ENCODE measurements around the gene LRRC18. TPM values are rescaled to one million over a fixed set of nuclear protein-coding genes. Genes with fewer than 3 reads are reported as not detected.

LRRC18 gene
- total RNA-seq, 4 donors from 2014 or later = not detected

- Histone ChIP-seq H3K27ac (no peak overlapping the region), H3K4me1 (no peaks in the 10 kb centered on the region), H3K9me3 (peaks cover 0 to 3% (median 0%) of the 10 kb centered on the region in 4 donors), H3K27me3 (no peaks in the 10 kb centered on the region), H3K36me3 (no peaks in the 10 kb centered on the region), H3K4me3 (no peak overlapping the region)
- WGBS, 2 donors = 92% methylated on average over 7 to 12 of the region's 14 CpGs
- no peak for DNase-seq (ENCODE audit: low spot score in 2 of 2)
- TF ChIP-seq EP300 (IDR thresholded peaks at IDR 0.05) (no peak), CTCF (IDR thresholded peaks at IDR 0.05) (no peak), POLR2A (IDR thresholded peaks at IDR 0.05) (no peak)
Observed at GRCh38 chr10:48970046-48970445, 30.4 kb upstream of the LRRC18 start.

GRCh38 chr10:48968036-48968435, 28.4 kb upstream of the LRRC18 start:
- Histone ChIP-seq H3K36me3 (no peaks in the 10 kb centered on the region), H3K4me1 (no peaks in the 10 kb centered on the region), H3K4me3 (no peak overlapping the region), H3K27ac (no peak overlapping the region), H3K9me3 (peaks cover 0 to 3% (median 0%) of the 10 kb centered on the region in 4 donors), H3K27me3 (no peaks in the 10 kb centered on the region)
- 88 to 97% methylated on average over 3 of the region's 3 CpGs for WGBS, 2 donors
- TF ChIP-seq POLR2A (IDR thresholded peaks at IDR 0.05) = no peak
- no peak for TF ChIP-seq EP300 (IDR thresholded peaks at IDR 0.05)
- no peak for TF ChIP-seq CTCF (IDR thresholded peaks at IDR 0.05)
- no peak for DNase-seq (ENCODE audit: low spot score in 2 of 2)

- no peak overlapping the region for H3K4me3 ChIP-seq
- H3K27ac ChIP-seq = no peak overlapping the region
- no peaks in the 10 kb centered on the region for H3K4me1 ChIP-seq
- H3K36me3 ChIP-seq = no peaks in the 10 kb centered on the region
- no peaks in the 10 kb centered on the region for H3K27me3 ChIP-seq
- DNase-seq (ENCODE audit: low spot score in 2 of 2) = no peak
- WGBS, 2 donors = 96 to 97% methylated on average over 4 of the region's 4 CpGs
- TF ChIP-seq CTCF (IDR thresholded peaks at IDR 0.05) (no peak), POLR2A (IDR thresholded peaks at IDR 0.05) (no peak), EP300 (IDR thresholded peaks at IDR 0.05) (no peak)
- no peaks in the 10 kb centered on the region for H3K9me3 ChIP-seq
Observed at GRCh38 chr10:48965460-48965859, 25.8 kb upstream of the LRRC18 start.

GRCh38 chr10:48964038-48964437, 24.4 kb upstream of the LRRC18 start:
- no peak overlapping the region for H3K27ac ChIP-seq
- TF ChIP-seq EP300 (IDR thresholded peaks at IDR 0.05) = no peak
- no peak for TF ChIP-seq CTCF (IDR thresholded peaks at IDR 0.05)
- no peak for TF ChIP-seq POLR2A (IDR thresholded peaks at IDR 0.05)

GRCh38 chr10:48958598-48959190, 19.1 kb upstream of the LRRC18 start:
- no peaks in the 10 kb centered on the region for H3K4me1 ChIP-seq
- no peaks in the 10 kb centered on the region for H3K36me3 ChIP-seq
- H3K27ac ChIP-seq = no peak overlapping the region
- peaks cover 0 to 7% (median 0%) of the 10 kb centered on the region in 4 donors for H3K9me3 ChIP-seq
- no peaks in the 10 kb centered on the region for H3K27me3 ChIP-seq
- no peak overlapping the region for H3K4me3 ChIP-seq
- TF ChIP-seq POLR2A (IDR thresholded peaks at IDR 0.05) = no peak
- TF ChIP-seq EP300 (IDR thresholded peaks at IDR 0.05) = no peak
- TF ChIP-seq CTCF (IDR thresholded peaks at IDR 0.05) = no peak
- no peak for DNase-seq (ENCODE audit: low spot score in 2 of 2)
- WGBS, 2 donors = 77 to 90% methylated on average over 1 of the region's 1 CpG

More at GRCh38 chr10:48964038-48964437, 24.4 kb upstream of the LRRC18 start:
- WGBS, 2 donors = 84 to 96% methylated on average over 1 of the region's 1 CpG
- H3K36me3 ChIP-seq = no peaks in the 10 kb centered on the region
- H3K4me1 ChIP-seq = no peaks in the 10 kb centered on the region
- H3K4me3 ChIP-seq = no peak overlapping the region
- DNase-seq (ENCODE audit: low spot score in 2 of 2) = no peak
- peaks cover 0 to 7% (median 0%) of the 10 kb centered on the region in 4 donors for H3K9me3 ChIP-seq
- H3K27me3 ChIP-seq = no peaks in the 10 kb centered on the region
